RWPE2 (cell line): Measurements from ENCODE around the gene POLR3B.

ENCODE experiments used
- ATAC-seq: fragments of 200-7000 bp; cut with Tn5 transposase; 3 replicates; pipeline ENCODE4 v1.9.1; 2021; ENCODE audit warnings: low read depth
- DNase-seq: peaks from one replicate; pipeline ENCODE4 v3.0.0-alpha.2; 2020; ENCODE audit warnings: low spot score
- H3K27ac ChIP-seq: fragments of 450-650 bp; 2 replicates; pipeline ENCODE4 v1.5.1; 2017; ENCODE audit warnings: mild to moderate bottlenecking; ENCODE audit not compliant: poor library complexity, severe bottlenecking
- H3K27me3 ChIP-seq: fragments of 250-450 bp; sonication (Bioruptor Pico); 2 replicates; pipeline ENCODE4 v1.5.1; 2021; ENCODE audit warnings: mild to moderate bottlenecking, moderate library complexity; ENCODE audit not compliant: insufficient read depth, poor library complexity, severe bottlenecking
- H3K36me3 ChIP-seq: fragments of 250-450 bp; sonication (Bioruptor Pico); 2 replicates; pipeline ENCODE4 v1.5.1; 2020; ENCODE audit warnings: low read depth, mild to moderate bottlenecking, moderate library complexity
- H3K4me1 ChIP-seq: fragments of 250-450 bp; sonication (Bioruptor Pico); 2 replicates; pipeline ENCODE4 v1.5.1; 2021; ENCODE audit warnings: mild to moderate bottlenecking, moderate library complexity; ENCODE audit not compliant: insufficient read depth, poor library complexity, severe bottlenecking
- H3K4me3 ChIP-seq: fragments of 250-450 bp; sonication (Bioruptor Pico); 2 replicates; pipeline ENCODE4 v1.5.1; 2021; ENCODE audit warnings: mild to moderate bottlenecking, moderate library complexity; ENCODE audit not compliant: severe bottlenecking
- H3K9me3 ChIP-seq: fragments of 250-450 bp; sonication (Bioruptor Pico); 2 replicates; pipeline ENCODE4 v1.5.1; 2021; ENCODE audit warnings: mild to moderate bottlenecking, moderate library complexity; ENCODE audit not compliant: severe bottlenecking
- TF ChIP-seq, protein P1 (sequence below): fragments of 450-650 bp; IDR thresholded peaks from one replicate; pipeline ENCODE4 v1.5.1; 2017; ENCODE audit warnings: mild to moderate bottlenecking, moderate library complexity; ENCODE audit not compliant: poor library complexity, severe bottlenecking

Gene POLR3B

DNA sequence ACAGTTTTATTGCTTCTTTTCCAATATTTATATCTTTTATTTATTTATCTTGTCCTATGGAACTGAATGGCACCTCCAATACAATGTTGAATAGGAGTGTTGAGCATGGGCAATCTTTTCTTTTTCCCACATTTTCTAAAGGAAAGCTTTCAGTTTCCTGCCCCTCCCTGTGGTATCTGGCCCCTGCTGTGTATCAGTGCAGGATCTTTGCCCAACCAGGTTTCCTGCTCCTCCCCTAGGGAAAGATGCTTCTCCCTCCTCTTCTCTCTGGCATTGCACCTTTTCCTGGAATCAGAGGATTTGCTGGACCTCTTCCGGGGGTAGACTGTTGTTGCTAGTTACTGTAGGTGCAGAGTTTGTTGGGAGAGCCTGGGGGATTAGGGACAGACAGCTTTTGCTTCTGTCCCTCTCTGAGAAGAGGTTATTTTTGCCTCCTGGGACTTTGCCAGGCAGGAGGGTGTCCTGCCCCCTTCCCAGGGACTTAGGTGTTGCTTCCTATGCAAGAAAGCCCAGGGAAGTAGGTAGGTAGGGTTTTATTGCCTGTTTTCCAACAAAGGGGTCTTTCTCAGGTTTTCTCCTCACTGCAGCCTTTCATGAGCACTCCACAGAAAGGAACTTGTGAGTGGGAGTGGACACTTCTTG, 67.6 kb downstream of the POLR3B start:
- peaks cover 17% of the 10 kb centered on the region for H3K36me3 ChIP-seq
- no peaks in the 10 kb centered on the region for H3K27me3 ChIP-seq
- TF ChIP-seq, protein P1, sequence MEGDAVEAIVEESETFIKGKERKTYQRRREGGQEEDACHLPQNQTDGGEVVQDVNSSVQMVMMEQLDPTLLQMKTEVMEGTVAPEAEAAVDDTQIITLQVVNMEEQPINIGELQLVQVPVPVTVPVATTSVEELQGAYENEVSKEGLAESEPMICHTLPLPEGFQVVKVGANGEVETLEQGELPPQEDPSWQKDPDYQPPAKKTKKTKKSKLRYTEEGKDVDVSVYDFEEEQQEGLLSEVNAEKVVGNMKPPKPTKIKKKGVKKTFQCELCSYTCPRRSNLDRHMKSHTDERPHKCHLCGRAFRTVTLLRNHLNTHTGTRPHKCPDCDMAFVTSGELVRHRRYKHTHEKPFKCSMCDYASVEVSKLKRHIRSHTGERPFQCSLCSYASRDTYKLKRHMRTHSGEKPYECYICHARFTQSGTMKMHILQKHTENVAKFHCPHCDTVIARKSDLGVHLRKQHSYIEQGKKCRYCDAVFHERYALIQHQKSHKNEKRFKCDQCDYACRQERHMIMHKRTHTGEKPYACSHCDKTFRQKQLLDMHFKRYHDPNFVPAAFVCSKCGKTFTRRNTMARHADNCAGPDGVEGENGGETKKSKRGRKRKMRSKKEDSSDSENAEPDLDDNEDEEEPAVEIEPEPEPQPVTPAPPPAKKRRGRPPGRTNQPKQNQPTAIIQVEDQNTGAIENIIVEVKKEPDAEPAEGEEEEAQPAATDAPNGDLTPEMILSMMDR: no peak
- H3K4me1 ChIP-seq: no peaks in the 10 kb centered on the region
- H3K9me3 ChIP-seq: no peaks in the 10 kb centered on the region
- H3K27ac ChIP-seq: no peak overlapping the region
- H3K4me3 ChIP-seq: no peak overlapping the region
- DNase-seq (no peak), ATAC-seq (no peak)

DNA sequence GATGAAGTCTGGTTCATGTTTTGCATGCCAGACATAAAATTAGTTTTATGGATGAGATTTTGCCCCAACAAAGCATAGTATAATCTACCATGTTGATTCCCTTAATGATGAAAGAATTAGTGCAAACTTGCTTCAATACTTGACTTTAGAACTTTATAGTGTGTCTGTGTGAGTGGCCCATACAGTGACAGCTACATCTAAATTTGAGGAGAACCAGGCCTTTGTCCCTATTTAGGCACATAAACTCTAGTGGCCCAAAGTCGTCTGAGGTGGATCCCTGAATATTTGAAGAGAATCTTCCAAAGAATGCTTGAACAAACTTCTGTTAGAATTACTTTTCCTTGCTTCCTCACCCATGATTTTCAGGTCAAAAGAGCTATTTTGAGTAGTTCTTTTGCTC, 70.4 kb downstream of the POLR3B start:
- H3K4me3 ChIP-seq: no peak overlapping the region
- no peak for ATAC-seq
- no peaks in the 10 kb centered on the region for H3K9me3 ChIP-seq
- H3K27ac ChIP-seq: no peak overlapping the region
- no peaks in the 10 kb centered on the region for H3K4me1 ChIP-seq
- H3K36me3 ChIP-seq: peaks cover 15% of the 10 kb centered on the region; the same call in 1 of the 2 replicates
- no peak for DNase-seq
- no peaks in the 10 kb centered on the region for H3K27me3 ChIP-seq
- TF ChIP-seq, protein P1: no peak

GRCh38 chr12:106428384-106428783, 70.8 kb downstream of the POLR3B start:
- ATAC-seq: no peak

GRCh38 chr12:106429043-106429552, 71.5 kb downstream of the POLR3B start:
- Histone ChIP-seq H3K4me3 (no peak overlapping the region), H3K9me3 (no peaks in the 10 kb centered on the region), H3K27ac (no peak overlapping the region), H3K36me3 (peaks cover 23% of the 10 kb centered on the region), H3K4me1 (no peaks in the 10 kb centered on the region), H3K27me3 (no peaks in the 10 kb centered on the region)
- ATAC-seq: no peak
- no peak for DNase-seq
- TF ChIP-seq, protein P1: no peak

More at GRCh38 chr12:106428384-106428783, 70.8 kb downstream of the POLR3B start:
- Histone ChIP-seq H3K27me3 (no peaks in the 10 kb centered on the region), H3K9me3 (no peaks in the 10 kb centered on the region), H3K27ac (no peak overlapping the region), H3K4me1 (no peaks in the 10 kb centered on the region), H3K4me3 (no peak overlapping the region), H3K36me3 (peaks cover 16% of the 10 kb centered on the region; the same call in 1 of the 2 replicates)
- TF ChIP-seq, protein P1: no peak
- no peak for DNase-seq

GRCh38 chr12:106429636-106430035, 72.1 kb downstream of the POLR3B start:
- Histone ChIP-seq H3K36me3 (peaks cover 28% of the 10 kb centered on the region), H3K4me3 (no peak overlapping the region), H3K9me3 (no peaks in the 10 kb centered on the region), H3K27me3 (no peaks in the 10 kb centered on the region), H3K4me1 (no peaks in the 10 kb centered on the region), H3K27ac (no peak overlapping the region)
- TF ChIP-seq, protein P1: no peak
- no peak for DNase-seq
- ATAC-seq: no peak
